HG02588 (cell line): ENCODE data around the gene DUS1L.
"Not testable (repeated sequence)": the region's sequence is repeated elsewhere in the genome, so short reads cannot be mapped to it uniquely, and the experiment has no call there.

Experiments
- ATAC-seq: cut with Tn5 transposase; IDR thresholded peaks from one replicate; pipeline ENCODE4 v1.9.1; 2021; ENCODE audit warnings: mild to moderate bottlenecking, moderate library complexity; ENCODE audit not compliant: unreplicated experiment

The DUS1L gene

DNA sequence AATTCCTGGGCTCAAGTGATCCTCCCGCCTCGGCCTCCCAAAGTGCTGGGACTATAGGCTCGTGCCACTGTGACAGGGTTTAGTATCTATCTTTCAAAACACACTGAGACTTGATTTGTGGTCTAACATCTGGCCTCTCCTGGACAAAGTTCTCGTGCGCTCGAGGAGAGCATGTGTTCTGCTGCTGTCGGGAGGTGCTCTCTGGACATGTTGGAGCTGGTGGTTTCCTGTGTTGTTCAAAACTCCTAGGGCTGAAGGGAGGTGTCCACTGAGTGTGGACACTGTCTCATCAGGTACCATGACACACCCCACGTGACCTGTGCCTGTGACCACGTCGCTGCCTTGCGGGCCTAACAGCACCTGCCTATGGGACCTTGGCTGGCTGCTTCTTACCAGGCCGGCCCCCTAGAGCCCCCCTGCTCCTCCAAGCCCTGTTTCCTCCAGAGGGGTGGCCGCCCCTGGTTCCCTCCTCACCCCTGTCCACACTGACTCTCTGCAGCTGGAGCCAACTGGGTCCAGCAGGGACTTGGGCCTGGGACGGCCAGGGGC lies 19.6 kb downstream of the DUS1L start:
- ATAC-seq = no peak

- no peak for ATAC-seq
Measured at GRCh38 chr17:82043507-82043906, 22.1 kb downstream of the DUS1L start.

DNA sequence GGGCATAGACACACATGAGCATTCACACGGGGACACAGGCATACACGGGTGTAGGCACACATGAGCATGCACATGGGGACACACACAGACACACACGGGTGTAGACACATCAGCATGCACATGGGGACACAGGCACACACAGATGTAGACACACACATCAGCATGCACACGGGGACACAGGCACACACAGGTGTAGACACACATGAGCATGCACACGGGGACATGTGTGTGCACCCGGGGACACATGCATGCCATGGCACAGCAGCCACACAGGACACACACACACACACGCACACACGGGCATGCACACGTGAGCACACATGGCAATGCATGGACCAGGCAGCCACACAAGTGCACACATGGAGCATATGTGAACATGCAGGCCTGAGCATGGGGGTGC lies 23.0 kb downstream of the DUS1L start:
- no peak for ATAC-seq

- no peak for ATAC-seq
Measured at GRCh38 chr17:82041144-82041814, 24.3 kb downstream of the DUS1L start.

- ATAC-seq = no peak
Measured at GRCh38 chr17:82039695-82040299, 25.8 kb downstream of the DUS1L start.

GRCh38 chr17:82038796-82039409 lies 26.7 kb downstream of the DUS1L start:
- not testable (repeated sequence) for ATAC-seq

- no peak for ATAC-seq
Measured at GRCh38 chr17:82037889-82038195, 27.8 kb downstream of the DUS1L start.

GRCh38 chr17:82037092-82037888 lies 28.3 kb downstream of the DUS1L start, which contains the start of gene DCXR:
Gene DCXR, minus strand, starts transcription at chr17:82037697. Its CDS starts 15 bp downstream, at chr17:82037682.
- ATAC-seq = peak; percentile 81

DNA sequence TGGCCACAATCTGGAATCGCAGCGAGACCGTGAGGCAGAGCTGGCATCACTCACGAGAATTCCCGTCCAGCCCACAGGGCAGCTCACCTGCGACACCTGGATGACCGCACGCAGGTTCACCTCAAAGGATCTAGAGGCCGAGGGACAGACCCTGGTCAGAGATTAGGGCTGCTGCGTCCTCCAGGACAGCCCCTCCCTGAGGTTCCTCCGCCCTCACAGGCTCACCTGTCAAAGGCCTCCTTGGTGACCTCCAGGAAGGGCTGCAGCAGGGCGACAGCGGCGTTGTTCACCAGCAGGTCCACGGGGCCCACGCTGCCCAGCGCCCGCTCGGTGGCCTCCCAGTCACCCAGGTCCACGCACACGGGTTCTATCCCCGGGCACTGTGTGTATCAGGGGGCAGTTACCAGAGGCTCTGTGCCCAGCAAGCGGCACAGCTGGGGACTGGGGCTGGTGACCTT lies 28.9 kb downstream of the DUS1L start:
- ATAC-seq = no peak

DNA sequence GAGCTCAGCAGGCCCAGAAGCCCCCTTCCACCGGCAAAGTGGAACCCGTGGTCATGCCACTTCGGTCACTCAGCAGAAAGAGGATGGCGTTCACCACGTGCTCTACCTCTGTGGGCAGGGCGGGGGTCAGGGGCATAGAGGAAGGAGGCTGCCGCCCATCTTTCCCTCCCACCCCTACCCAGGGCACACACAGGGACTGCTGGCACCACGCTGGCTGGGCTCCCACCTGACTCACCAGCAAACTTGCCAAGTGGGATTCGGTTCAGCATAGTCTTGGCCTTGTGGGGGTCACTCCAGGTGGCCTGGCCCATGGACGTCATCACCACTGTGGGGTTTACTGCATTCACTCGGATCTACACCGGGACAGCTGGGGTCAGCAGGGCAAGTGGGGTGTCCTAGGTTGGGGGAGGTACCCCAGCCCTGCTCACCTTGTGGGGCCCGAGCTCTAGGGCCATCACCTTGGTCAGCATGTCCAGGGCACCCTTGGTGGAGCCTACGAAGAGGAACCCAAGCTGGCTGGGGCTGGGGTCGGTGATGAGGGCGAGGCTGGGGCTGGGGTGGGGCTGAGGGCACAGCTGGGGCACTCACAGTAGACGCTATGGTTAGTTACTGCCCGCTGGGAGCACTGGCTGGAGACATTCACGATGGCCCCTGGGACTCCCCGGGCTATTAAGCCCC lies 29.5 kb downstream of the DUS1L start:
- no peak for ATAC-seq

- ATAC-seq = no peak
Measured at GRCh38 chr17:82035488-82035887, 30.1 kb downstream of the DUS1L start.

- no peak for ATAC-seq
Measured at GRCh38 chr17:82034371-82035011, 31.1 kb downstream of the DUS1L start.

GRCh38 chr17:82033359-82034085 lies 32.1 kb downstream of the DUS1L start:
- ATAC-seq = no peak

DNA sequence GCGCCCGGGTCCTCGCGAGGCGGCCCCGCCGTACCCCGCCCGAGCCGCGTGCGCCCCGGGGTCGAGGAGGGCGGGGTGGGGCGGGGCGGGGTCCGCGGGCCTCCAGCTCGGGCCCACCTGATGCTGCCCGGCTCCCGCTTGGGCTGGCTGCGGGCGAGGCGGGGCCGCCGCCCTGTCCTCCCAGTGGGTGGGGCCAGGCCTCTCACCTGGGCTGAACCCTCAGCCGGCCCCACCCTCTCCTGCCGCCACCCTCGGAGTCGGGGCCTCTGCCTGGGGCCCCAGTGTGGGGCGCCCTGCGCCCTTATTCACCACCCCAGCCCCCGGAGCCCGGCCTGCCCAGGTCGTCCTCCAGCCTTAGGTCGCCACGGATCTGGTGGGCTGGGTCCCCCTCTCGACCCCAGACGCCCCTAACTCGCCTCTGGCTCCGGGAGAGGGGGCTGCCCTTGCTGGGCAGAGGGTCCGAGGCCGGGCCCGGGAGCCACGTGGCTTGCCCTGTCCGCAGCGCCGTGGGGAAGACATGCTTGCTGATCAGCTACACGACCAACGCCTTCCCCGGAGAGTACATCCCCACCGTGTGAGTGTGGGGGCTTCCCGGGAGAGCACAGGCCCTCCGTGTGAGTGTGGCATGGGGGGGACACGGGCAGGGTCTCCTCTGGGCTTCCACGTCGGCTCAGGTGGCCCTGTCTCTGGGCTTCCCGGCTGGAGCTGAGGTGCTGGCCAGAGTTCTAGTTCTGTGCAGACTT lies 33.5 kb downstream of the DUS1L start:
- no peak for ATAC-seq

DNA sequence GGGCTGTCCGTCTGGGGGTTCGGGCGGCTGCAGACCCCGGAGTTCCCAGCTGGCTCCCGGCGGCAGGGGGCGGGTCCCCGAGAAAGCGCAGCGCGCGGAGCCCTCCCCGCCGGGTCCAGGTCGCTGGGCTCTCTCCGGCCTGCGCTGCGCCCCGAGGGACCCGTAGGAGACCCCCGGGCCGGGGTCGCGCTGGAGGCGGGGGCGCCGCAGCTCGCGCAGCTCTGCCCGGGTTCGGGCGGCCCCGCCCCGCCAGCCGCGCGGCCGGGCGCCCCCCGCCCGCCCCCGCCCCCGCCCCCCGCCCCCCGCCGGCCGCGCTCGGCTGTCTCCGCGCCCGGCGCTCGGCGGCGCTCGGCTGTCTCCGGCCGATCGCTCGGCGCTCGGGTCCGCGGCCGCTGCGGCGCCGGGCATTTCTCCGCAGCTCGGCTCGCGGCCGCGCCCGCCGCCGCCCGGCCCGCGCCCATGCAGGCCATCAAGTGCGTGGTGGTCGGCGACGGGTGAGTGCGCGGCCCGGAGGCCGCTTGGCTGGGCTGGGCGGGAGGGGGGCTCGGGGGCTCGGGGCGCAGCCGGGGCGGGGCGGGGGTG lies 34.2 kb downstream of the DUS1L start, which contains the start of gene RAC3:
RAC3 (plus strand) TSS at position 376 of the 582 bp plus-strand sequence; CDS start at position 460, 84 bp downstream.
- no peak for ATAC-seq

GRCh38 chr17:82030470-82031302 lies 34.9 kb downstream of the DUS1L start:
- ATAC-seq = peak; percentile 48

GRCh38 chr17:82029990-82030469 lies 35.6 kb downstream of the DUS1L start:
- ATAC-seq = no peak
